Esophagus muscularis mucosa (tissue), 4 donors: ENCODE data around the gene IRS2.

Source experiments
- CTCF ChIP-seq, 3 experiments: fragments of 200-600 bp in 2 of 3; fragments of 450-650 bp in 1 of 3; sonication (generic) in 2 of 3; IDR thresholded peaks; one replicate each; pipeline ENCODE4 v1.5.1; 2017 to 2019; ENCODE audit warnings: antibody characterized with exemption in 3 of 3, mild to moderate bottlenecking in 2 of 3, moderate library complexity in 1 of 3
- EP300 ChIP-seq: sonication (generic); formaldehyde crosslinking; IDR thresholded peaks from one replicate; pipeline ENCODE4 v1.6.1; 2017; ENCODE audit warnings: antibody characterized with exemption
- POLR2A ChIP-seq: fragments of 450-650 bp; IDR thresholded peaks from one replicate; pipeline ENCODE4 v1.6.1; 2017; ENCODE audit warnings: antibody characterized with exemption, moderate library complexity, mild to moderate bottlenecking, low read depth
- POLR2AphosphoS5 ChIP-seq, 2 donors: sonication (generic); formaldehyde crosslinking; IDR thresholded peaks; one replicate each; pipeline ENCODE4 v1.6.1; 2017; ENCODE audit warnings: antibody characterized with exemption in 2 of 2

GRCh38 chr13:109728791-109729731 is 57.3 kb downstream of the IRS2 start:
- no peak for TF ChIP-seq CTCF (IDR thresholded peaks at IDR 0.05)
- no peak for TF ChIP-seq POLR2A
- no peak for TF ChIP-seq POLR2AphosphoS5 (IDR thresholded peaks at IDR 0.05)
- no peak for TF ChIP-seq EP300
